H9 (cell line): ENCODE measurements around the gene RAB1A. TPM values are rescaled to one million over a fixed set of nuclear protein-coding genes. Genes with fewer than 3 reads are reported as not detected.

Source experiments
- DNase-seq: peaks from one replicate; pipeline ENCODE4 v3.0.0-alpha.2; 2017
- H2AFZ ChIP-seq: one replicate; pipeline ENCODE4 v1.6.1; 2013; ENCODE audit warnings: mild to moderate bottlenecking, low read length, control low read depth, moderate library complexity
- H2AK5ac ChIP-seq: 2 replicates; pipeline ENCODE4 v1.6.1; 2013; ENCODE audit warnings: low read length, control low read depth, mixed read lengths; ENCODE audit not compliant: insufficient read length
- H2BK120ac ChIP-seq: one replicate; pipeline ENCODE4 v1.6.1; 2013; ENCODE audit warnings: low read depth, mild to moderate bottlenecking, low read length, control low read depth, inconsistent platforms; ENCODE audit not compliant: poor library complexity, severe bottlenecking
- H2BK12ac ChIP-seq: 2 replicates; pipeline ENCODE4 v1.6.1; 2013; ENCODE audit warnings: low read length, control low read depth, mixed read lengths, low read depth; ENCODE audit not compliant: insufficient read length
- H2BK15ac ChIP-seq: 2 replicates; pipeline ENCODE4 v1.6.1; 2013; ENCODE audit warnings: low read depth, low read length, control low read depth
- H2BK20ac ChIP-seq: one replicate; pipeline ENCODE4 v1.6.1; 2013; ENCODE audit warnings: low read depth, mild to moderate bottlenecking, low read length, control low read depth, inconsistent platforms; ENCODE audit not compliant: poor library complexity, severe bottlenecking
- H2BK5ac ChIP-seq: 2 replicates; pipeline ENCODE4 v1.6.1; 2013; ENCODE audit warnings: low read length, control low read depth, mixed read lengths; ENCODE audit not compliant: insufficient read length
- H3K14ac ChIP-seq: 2 replicates; pipeline ENCODE4 v1.6.1; 2013; ENCODE audit warnings: low read length, control low read depth; ENCODE audit not compliant: insufficient read depth
- H3K18ac ChIP-seq: 2 replicates; pipeline ENCODE4 v1.6.1; 2013; ENCODE audit warnings: low read depth, mild to moderate bottlenecking, mixed read lengths, low read length, control low read depth; ENCODE audit not compliant: insufficient read length
- H3K23ac ChIP-seq: 2 replicates; pipeline ENCODE4 v1.6.1; 2013; ENCODE audit warnings: low read length, control low read depth, mixed read lengths, low read depth; ENCODE audit not compliant: insufficient read length
- H3K23me2 ChIP-seq: 2 replicates; pipeline ENCODE4 v1.6.1; 2013; ENCODE audit warnings: low read depth, mild to moderate bottlenecking, mixed read lengths, low read length, control low read depth; ENCODE audit not compliant: insufficient read length, poor library complexity, severe bottlenecking
- H3K27ac ChIP-seq: 2 replicates; pipeline ENCODE4 v1.5.1; 2013; ENCODE audit warnings: low read length, control low read depth, mixed read lengths, low read depth; ENCODE audit not compliant: insufficient read length
- H3K27me3 ChIP-seq: 2 replicates; pipeline ENCODE4 v1.6.1; 2013; ENCODE audit warnings: low read length, control low read depth, inconsistent platforms; ENCODE audit not compliant: insufficient read depth
- H3K4ac ChIP-seq: 2 replicates; pipeline ENCODE4 v1.6.1; 2013; ENCODE audit warnings: low read depth, mild to moderate bottlenecking, control low read depth, inconsistent platforms, low read length, moderate library complexity
- H3K4me1 ChIP-seq: 2 replicates; pipeline ENCODE4 v1.6.1; 2013; ENCODE audit warnings: low read length, control low read depth, inconsistent platforms; ENCODE audit not compliant: insufficient read depth
- H3K4me2 ChIP-seq: 2 replicates; pipeline ENCODE4 v1.6.1; 2013; ENCODE audit warnings: low read length, control low read depth, mixed read lengths; ENCODE audit not compliant: insufficient read length, insufficient read depth
- H3K56ac ChIP-seq: 2 replicates; pipeline ENCODE4 v1.6.1; 2013; ENCODE audit warnings: low read depth, mild to moderate bottlenecking, mixed read lengths, low read length, control low read depth; ENCODE audit not compliant: insufficient read length
- H3K79me1 ChIP-seq: 2 replicates; pipeline ENCODE4 v1.6.1; 2013; ENCODE audit warnings: low read depth, mild to moderate bottlenecking, moderate library complexity, low read length, control low read depth, inconsistent platforms; ENCODE audit not compliant: insufficient read depth, poor library complexity, severe bottlenecking
- H3K79me2 ChIP-seq: 2 replicates; pipeline ENCODE4 v1.6.1; 2013; ENCODE audit warnings: low read length, control low read depth, inconsistent platforms; ENCODE audit not compliant: insufficient read depth
- H3K9ac ChIP-seq: 2 replicates; pipeline ENCODE4 v1.6.1; 2013; ENCODE audit warnings: low read length, control low read depth, mixed read lengths; ENCODE audit not compliant: insufficient read length; ENCODE audit errors: extremely low read depth
- H3K9me3 ChIP-seq: one replicate; pipeline ENCODE4 v1.6.1; 2013; ENCODE audit warnings: low read depth, low read length, inconsistent platforms; ENCODE audit not compliant: control insufficient read depth
- H3T11ph ChIP-seq: one replicate; pipeline ENCODE4 v1.6.1; 2013; ENCODE audit warnings: mild to moderate bottlenecking, low read length, control low read depth, inconsistent platforms
- H4K20me1 ChIP-seq: one replicate; pipeline ENCODE4 v1.6.1; 2013; ENCODE audit not compliant: control insufficient read depth, insufficient read length, insufficient read depth
- H4K5ac ChIP-seq: 2 replicates; pipeline ENCODE4 v1.6.1; 2013; ENCODE audit warnings: low read depth, mild to moderate bottlenecking, mixed read lengths, low read length, control low read depth; ENCODE audit not compliant: insufficient read length
- H4K8ac ChIP-seq: replicated peaks from 2 replicates; pipeline ENCODE4 v1.6.1; 2013; ENCODE audit warnings: low read length, control low read depth, mixed read lengths, low read depth; ENCODE audit not compliant: insufficient read length
- H4K91ac ChIP-seq: 2 replicates; pipeline ENCODE4 v1.6.1; 2013; ENCODE audit warnings: low read depth, mild to moderate bottlenecking, moderate library complexity, mixed read lengths, low read length, control low read depth; ENCODE audit not compliant: insufficient read length
- H3K27ac Mint-ChIP-seq, 3 experiments: 2 replicates in 2 of 3; 3 replicates in 1 of 3; pipeline ENCODE4 v1.8.0; 2020 to 2021; ENCODE audit warnings: mixed read lengths in 3 of 3, mild to moderate bottlenecking in 1 of 3, moderate library complexity in 1 of 3
- H3K27me3 Mint-ChIP-seq: 2 replicates; pipeline ENCODE4 v1.8.0; 2021; ENCODE audit warnings: low read depth, mild to moderate bottlenecking, moderate library complexity, mixed read lengths
- H3K36me3 Mint-ChIP-seq, 3 experiments: 2 replicates in 2 of 3; 3 replicates in 1 of 3; pipeline ENCODE4 v1.8.0; 2020 to 2021; ENCODE audit warnings: low read depth in 3 of 3, mixed read lengths in 3 of 3; ENCODE audit not compliant: insufficient read depth in 1 of 3
- H3K4me1 Mint-ChIP-seq, 2 experiments: 2 replicates each; pipeline ENCODE4 v1.8.0; 2020; ENCODE audit warnings: mixed read lengths in 2 of 2
- H3K4me3 Mint-ChIP-seq, 2 experiments: 2 replicates in 1 of 2; 3 replicates in 1 of 2; pipeline ENCODE4 v1.8.0; 2020 to 2021; ENCODE audit warnings: mild to moderate bottlenecking in 2 of 2, mixed read lengths in 2 of 2, moderate library complexity in 1 of 2
- H3K9me3 Mint-ChIP-seq, 2 experiments: 2 replicates in 1 of 2; 3 replicates in 1 of 2; pipeline ENCODE4 v1.8.0; 2020; ENCODE audit warnings: mild to moderate bottlenecking in 2 of 2, mixed read lengths in 2 of 2, moderate library complexity in 1 of 2
- CTCF ChIP-seq: fragments of 200-600 bp; sonication (generic); conservative IDR thresholded peaks from 3 replicates; pipeline ENCODE4 v1.8.0; 2021; ENCODE audit warnings: antibody characterized with exemption, mild to moderate bottlenecking
- total RNA-seq: library from RNA; stranded (reverse); gene quantifications from 2 replicates; pipeline ENCODE4 v1.2.1, GENCODE V29; 2021

The RAB1A gene
- total RNA-seq, 1 experiment from 2014 or later = 112 TPM

GRCh38 chr2:65142515-65142914 is 12.6 kb upstream of the RAB1A start:
- H3K79me1 ChIP-seq = no peaks in the 10 kb centered on the region
- H2BK15ac ChIP-seq = no peak overlapping the region
- no peak overlapping the region for H2BK120ac ChIP-seq
- no peak overlapping the region for H2AK5ac ChIP-seq
- no peak overlapping the region for H3K14ac ChIP-seq
- H3K23me2 ChIP-seq = no peaks in the 10 kb centered on the region
- no peak overlapping the region for H2AFZ ChIP-seq
- H2BK20ac ChIP-seq = no peak overlapping the region
- Mint-ChIP-seq H3K36me3 (no peaks in the 10 kb centered on the region), H3K4me1 (no peaks in the 10 kb centered on the region), H3K27ac (no peak overlapping the region), H3K4me3 (no peak overlapping the region), H3K27me3 (peaks cover 2% of the 10 kb centered on the region; the same call in 1 of the 2 replicates), H3K9me3 (no peaks in the 10 kb centered on the region)
- no peaks in the 10 kb centered on the region for H3K79me2 ChIP-seq
- H3K9ac ChIP-seq = no peak overlapping the region
- no peaks in the 10 kb centered on the region for H3K27me3 ChIP-seq
- H4K91ac ChIP-seq = no peak overlapping the region
- no peak overlapping the region for H3K56ac ChIP-seq
- H2BK5ac ChIP-seq = no peak overlapping the region
- H3T11ph ChIP-seq = no peak overlapping the region
- no peak for DNase-seq
- no peak overlapping the region for H3K18ac ChIP-seq
- no peak overlapping the region for H4K5ac ChIP-seq
- no peak overlapping the region for H2BK12ac ChIP-seq
- H4K8ac ChIP-seq = no peak overlapping the region
- H3K23ac ChIP-seq = no peak overlapping the region
- H3K9me3 ChIP-seq = no peaks in the 10 kb centered on the region
- H3K27ac ChIP-seq = no peak overlapping the region
- no peak overlapping the region for H3K4ac ChIP-seq
- no peaks in the 10 kb centered on the region for H3K4me1 ChIP-seq
- H4K20me1 ChIP-seq = no peaks in the 10 kb centered on the region
- no peak overlapping the region for H3K4me2 ChIP-seq
- TF ChIP-seq CTCF = peak; percentile 18; the same call in 1 of the 3 replicates
